Measurements from ENCODE around the gene LRRFIP1.

GRCh38 chr2:237626813-237627440 is 460 bp upstream of the LRRFIP1 start:
- no peak for TF ChIP-seq PAX5 (IDR thresholded peaks at IDR 0.05; ENCODE audit: insufficient read depth, low read length, severe bottlenecking)
- TF ChIP-seq POLR2AphosphoS5 (IDR thresholded peaks at IDR 0.05; ENCODE audit: low read depth, low read length) = no peak
- TF ChIP-seq POLR2A (IDR thresholded peaks at IDR 0.05; ENCODE audit: low read depth, low read length) = no peak
- no peak for TF ChIP-seq TAF1 (IDR thresholded peaks at IDR 0.05; ENCODE audit: low read depth, low read length)
- no peak for TF ChIP-seq POU2F2 (IDR thresholded peaks at IDR 0.05; ENCODE audit: low read depth, low read length)
- no peak for TF ChIP-seq SPI1 (IDR thresholded peaks at IDR 0.05; ENCODE audit: low read depth, low read length)
